GM19240 (cell line): ENCODE data around the gene LRRC10.
"Not testable (repeated sequence)": the region's sequence is repeated elsewhere in the genome, so short reads cannot be mapped to it uniquely, and the experiment has no call there.

Source experiments
- DNase-seq: peaks from one replicate; pipeline ENCODE4 v3.0.0; 2011; ENCODE audit warnings: low spot score; ENCODE audit not compliant: insufficient read length

LRRC10 gene

DNA sequence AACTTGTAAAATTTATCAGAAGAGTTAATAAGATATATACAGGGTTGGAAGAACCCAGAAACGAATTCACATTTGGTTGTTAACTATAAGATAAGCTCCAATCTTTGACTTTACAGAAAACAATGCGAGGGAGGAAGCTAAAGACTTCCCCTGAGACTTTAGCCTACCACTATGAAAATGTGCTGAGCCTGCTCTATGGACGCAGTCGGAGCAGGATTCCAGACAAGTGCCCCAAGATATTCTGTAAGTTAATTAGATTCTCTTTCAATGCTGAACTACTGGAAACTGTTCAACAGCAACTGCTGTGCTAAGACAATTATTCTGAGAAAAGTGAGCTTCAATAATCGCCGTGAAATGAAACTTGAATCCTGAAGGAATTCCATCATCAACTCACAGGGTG, 8.3 kb upstream of the LRRC10 start:
- no peak for DNase-seq

GRCh38 chr12:69616025-69616424, 5.3 kb upstream of the LRRC10 start:
- DNase-seq = no peak

- DNase-seq = no peak
Measured at GRCh38 chr12:69613351-69613750, 2.6 kb upstream of the LRRC10 start.

GRCh38 chr12:69610126-69610525, 581 bp downstream of the LRRC10 start:
- no peak for DNase-seq

DNA sequence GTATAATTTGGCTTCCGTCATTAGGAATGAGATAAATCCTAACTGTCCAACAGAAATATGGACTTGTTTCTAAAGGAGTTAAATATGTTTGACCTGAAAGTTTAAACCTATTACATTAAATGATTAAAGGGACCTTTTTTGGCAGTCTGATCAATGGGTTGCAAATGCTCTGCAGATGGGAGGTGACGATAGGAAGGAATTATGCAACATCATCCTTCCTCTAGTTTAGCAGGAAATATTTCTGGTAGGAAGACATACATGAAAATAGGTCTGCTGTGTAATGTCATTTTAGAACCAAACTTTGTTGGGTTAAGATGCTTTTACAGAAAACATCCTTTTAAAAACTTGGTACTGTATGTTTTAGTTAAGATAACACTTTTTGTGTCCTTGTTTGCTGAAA, 2.6 kb downstream of the LRRC10 start:
- DNase-seq = no peak

GRCh38 chr12:69604275-69604674, 6.4 kb downstream of the LRRC10 start:
- not testable (repeated sequence) for DNase-seq

GRCh38 chr12:69603556-69603955, 7.2 kb downstream of the LRRC10 start:
- not testable (repeated sequence) for DNase-seq

DNA sequence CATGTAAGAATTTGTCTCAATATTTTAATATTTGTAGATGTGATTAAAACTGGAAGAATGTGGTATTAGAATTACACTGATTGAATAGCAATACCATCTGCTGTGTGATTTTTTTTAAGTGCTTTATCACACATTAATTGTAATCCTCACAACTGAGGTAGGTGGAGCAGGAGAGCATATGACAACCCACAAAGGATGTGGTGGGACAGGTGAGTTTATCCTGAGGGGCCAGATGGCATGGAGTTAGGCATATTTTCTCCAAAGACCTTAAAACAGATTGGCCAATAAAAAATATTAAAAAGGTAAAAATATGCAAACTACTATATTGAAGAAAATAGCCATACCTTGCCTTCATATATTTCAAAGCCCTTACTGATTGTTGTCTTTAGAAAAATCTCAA, 7.8 kb downstream of the LRRC10 start:
- no peak for DNase-seq

DNA sequence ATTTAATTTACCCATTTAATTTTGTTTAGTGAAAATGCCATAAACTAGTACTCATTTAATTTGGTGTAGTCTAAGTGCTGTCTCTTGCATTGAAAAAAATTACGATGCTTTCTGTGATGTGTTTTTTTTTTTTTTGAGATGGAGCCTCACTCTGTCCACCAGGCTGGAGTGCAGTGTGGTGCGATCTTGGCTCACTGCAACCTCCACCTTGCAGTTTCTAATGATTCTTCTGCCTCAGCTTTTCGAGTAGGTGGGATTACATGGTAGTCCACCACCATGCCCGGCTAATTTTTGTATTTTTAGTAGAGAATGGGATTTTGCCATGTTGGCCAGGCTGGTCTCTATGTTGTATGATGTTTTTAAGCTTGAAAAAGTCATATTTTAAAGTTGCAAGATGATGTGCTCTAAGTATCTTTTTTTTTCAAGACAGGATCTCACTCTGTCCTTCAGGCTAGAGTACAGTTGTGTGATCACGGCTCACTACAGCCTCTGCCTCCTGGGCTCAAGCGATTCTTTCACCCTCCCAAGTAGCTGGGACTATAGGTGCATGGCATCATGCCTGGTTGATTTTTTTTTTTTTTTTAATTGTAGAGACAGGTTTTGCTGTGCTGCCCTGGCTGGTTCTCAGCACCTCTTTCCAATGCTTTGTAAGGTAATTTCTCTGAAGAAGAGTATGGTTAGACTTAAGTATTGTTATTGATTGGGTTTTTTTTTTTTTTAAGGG, 8.6 kb downstream of the LRRC10 start:
- no peak for DNase-seq

- no peak for DNase-seq
Measured at GRCh38 chr12:69600804-69601203, 9.9 kb downstream of the LRRC10 start.

DNA sequence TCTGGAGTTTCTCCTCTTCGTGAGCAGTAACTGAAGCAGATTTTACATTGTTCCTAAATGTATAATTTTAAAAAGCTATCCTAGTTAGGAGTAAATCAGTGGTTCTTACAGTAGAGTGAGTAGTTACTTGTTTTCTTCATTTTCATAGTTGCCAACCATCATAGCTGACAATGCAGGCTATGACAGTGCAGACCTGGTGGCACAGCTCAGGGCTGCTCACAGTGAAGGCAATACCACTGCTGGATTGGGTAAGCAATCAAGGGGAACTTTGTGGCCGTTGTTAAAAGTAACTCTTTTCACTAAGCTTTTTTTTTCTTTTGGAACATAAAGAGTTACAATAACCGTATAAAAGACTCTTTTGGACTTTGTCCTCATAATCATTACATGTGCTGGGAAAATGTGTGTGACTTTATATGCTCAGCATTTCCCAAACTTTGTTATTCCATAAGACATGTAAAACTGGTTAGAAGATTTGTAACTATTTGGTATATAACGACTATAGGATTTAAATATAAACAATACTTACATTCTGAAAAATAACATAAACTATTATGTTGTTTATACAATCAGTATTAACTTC, 12.4 kb downstream of the LRRC10 start:
- no peak for DNase-seq

GRCh38 chr12:69595689-69596088, 15.0 kb downstream of the LRRC10 start:
- DNase-seq = no peak

DNA sequence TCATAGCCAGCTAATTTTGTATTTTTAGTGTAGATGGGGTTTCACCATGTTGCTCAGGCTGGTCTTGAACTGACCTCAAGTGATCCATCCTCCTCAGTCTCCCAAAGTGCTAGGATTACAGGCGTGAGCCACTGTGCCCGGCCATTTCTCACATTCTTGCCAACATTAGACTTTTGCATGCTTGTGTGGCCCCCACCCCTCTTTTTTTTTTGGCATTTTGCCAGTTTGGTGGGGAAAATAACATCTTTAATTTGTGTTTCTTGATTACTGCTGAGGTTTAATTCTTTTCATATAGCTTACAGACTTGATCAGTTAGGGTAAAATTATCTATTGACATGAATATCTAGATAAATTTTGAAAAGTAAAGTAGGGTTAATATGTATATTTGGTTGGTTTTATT, 21.6 kb downstream of the LRRC10 start:
- no peak for DNase-seq

DNA sequence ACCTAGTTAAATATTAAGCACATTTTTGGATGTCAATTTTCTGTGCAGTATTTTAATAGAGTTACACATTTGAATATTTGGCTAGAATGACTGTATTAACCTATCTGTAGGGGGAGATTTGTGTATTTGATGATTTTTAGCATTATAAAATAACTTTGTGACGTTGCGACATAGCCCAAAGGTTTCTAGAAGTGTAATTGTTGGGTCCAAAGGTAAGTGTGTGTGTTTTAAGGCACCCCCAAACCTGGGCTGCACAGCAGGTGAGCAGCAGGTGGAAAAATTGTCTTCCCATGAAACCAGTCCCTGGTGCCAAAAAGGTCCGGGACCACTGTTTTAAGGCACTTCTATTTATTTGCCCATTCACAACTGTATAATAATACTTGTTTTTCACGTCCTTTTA, 22.2 kb downstream of the LRRC10 start:
- DNase-seq = no peak

DNA sequence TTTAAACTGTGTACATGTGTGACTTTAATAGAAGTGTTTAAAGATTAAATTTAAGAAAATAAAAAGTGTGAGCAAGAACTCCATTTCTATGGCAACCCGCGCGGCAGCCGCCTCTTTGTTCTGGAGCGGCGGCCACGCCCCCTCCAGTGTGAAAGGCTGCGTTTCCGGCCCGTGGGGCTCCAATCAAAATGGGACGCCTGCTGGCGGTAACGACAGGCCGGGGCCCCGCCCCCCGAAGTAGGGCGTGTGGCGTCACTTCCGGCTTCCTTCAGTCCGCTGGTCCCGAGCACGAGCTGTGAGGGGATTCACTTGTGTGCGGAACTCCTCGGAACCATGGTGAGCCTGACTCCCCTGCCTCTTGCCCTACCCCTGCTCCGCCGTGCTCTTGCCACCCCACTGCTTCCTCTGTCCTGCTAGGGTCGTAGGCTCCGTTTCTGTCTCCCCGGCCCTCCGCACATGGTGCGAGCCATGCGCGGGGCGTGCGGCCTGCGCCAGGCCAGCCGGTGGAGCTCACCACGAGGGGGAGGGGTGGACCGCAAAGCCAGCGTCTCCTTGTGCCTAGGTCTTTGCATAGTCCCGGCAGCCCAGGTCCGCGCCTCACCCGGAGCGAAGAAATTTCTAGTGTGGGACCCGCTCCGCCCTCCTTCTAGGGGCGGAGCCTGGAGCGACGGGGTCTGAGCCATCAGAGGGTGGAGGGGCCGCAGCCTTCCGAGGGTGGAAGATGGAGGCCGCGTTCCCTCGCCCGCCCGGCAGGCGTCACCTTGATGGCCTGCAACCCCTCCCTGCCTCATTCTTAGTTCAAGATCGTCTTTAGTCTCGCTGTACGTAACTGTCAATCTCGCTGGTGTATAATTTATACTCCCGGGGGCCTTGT, 25.3 kb downstream of the LRRC10 start, which contains the start of gene CCT2:
Gene CCT2 (plus strand): TSS at position 271 of the 874 bp plus-strand sequence. CDS start 63 bp downstream, at position 334.
- DNase-seq = peak; percentile 69

DNA sequence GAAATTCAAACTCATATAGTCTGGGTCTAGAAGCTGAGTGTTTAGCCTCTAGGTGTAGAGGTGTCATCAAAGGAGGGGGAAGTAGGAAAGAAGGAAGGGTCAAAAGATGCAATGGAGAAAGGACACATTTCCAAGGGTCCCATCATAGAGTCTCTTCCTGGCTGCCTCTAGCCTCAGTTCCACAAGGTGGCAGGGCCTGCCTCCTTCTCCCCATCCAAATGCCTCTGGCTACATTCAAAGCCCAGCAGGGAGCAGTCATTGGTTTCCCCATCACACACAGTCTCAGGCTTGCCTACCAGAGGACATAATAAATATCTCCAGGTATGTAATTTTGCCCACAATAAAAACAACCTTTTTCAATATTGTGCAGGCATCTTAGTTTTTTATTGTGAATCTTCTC, 27.5 kb downstream of the LRRC10 start:
- no peak for DNase-seq

- no peak for DNase-seq
Measured at GRCh38 chr12:69580074-69580473, 30.6 kb downstream of the LRRC10 start.

- no peak for DNase-seq
Measured at GRCh38 chr12:69579029-69579428, 31.7 kb downstream of the LRRC10 start.

GRCh38 chr12:69578283-69578682, 32.4 kb downstream of the LRRC10 start:
- no peak for DNase-seq

DNA sequence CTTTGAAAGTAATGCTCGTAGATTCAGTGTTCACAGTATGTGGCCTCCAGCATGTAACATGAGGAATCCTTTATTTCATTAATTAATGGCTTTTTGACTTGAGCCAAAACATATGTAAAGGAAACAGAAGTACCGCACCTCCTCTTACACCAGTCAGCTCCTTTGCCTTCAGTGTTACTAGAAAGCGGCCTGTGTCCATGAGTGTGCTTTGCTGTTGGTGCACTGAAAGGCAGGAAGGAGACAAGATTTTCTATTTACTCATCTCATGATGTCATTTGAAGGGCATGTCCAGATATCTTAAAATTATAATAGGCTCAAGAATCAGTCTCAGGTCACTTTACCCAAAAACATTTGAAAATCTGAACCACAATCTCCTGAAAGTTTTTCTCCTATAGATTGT, 35.4 kb downstream of the LRRC10 start:
- no peak for DNase-seq

- peak; percentile 6 for DNase-seq
Measured at GRCh38 chr12:69570545-69571399, 39.9 kb downstream of the LRRC10 start.
